GM18951 (cell line): ENCODE measurements around the gene OR10V1.
"Not testable (repeated sequence)": the region's sequence is repeated elsewhere in the genome, so short reads cannot be mapped to it uniquely, and the experiment has no call there.

ENCODE experiments used
- POLR2A ChIP-seq: IDR thresholded peaks from 4 replicates; pipeline ENCODE4 v1.6.1; 2011; ENCODE audit warnings: mild to moderate bottlenecking; ENCODE audit not compliant: insufficient read length, insufficient read depth; ENCODE audit errors: extremely low read depth
- in situ Hi-C: fragments of 300-500 bp; cut with MboI; formaldehyde crosslinking; loops from one replicate; pipeline ENCODE4 v1.12.0; 2022; ENCODE audit warnings: low sequenced_read_pairs, mixed read lengths, inconsistent platforms; ENCODE audit not compliant: unreplicated experiment

Gene OR10V1

DNA sequence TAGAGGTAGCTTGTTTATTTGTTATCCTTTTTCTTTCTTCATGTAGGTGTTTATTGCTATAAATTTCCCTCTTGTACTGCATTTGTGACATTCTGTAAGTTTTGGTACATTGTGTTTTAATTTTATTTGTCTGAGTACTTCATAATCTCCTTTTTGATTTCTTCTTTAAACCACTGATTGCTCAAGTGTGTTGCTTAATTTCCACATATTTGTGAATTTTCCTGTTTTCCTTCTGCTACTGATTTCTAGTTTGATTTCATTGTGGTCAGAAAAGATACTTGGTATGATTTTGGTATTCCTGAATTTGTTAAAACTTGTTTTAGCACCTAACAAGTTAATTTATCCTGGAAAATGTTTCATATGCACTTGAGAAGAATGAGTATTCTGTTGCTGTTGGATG lies 15.1 kb downstream of the OR10V1 start:
- in situ Hi-C loops = no loop called here
- no peak for TF ChIP-seq POLR2A

DNA sequence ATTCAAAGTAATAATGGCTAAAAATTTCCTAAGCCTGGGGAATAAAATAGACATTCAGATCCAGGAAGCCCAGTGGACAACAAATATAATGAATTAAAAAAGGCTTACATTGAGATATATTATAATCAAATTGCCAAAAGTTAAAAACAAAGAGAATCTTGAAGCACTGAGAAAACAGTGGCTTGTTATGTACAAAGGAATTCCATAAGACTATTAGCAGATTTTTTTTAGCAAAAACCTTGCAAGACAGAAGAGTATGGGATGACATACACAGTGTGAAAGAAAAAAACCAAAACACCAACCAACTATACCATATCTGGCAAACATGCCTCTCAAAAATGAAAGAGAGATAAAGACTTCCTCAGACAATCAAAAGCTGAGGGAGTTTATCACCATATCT lies 20.7 kb downstream of the OR10V1 start:
- TF ChIP-seq POLR2A = no peak
- in situ Hi-C loops = no loop called here

DNA sequence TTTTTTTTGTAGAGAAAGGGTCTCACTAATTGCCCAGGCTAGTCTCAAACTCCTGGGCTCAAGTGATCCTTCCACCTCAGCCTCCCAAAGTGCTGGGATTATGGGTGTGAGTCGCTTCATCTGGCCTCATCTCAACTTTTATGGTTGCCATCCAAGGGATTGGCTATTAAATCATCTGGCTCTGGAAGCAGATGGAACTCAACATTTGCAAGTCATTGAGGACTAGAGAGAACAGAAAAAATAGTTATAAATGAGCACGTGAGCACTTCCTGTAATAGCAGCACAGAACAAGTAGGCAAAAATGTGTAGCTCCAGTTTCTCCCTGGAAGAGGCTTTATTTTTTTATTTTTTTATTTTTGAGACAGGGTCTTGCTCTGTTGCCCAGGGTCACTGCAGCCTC lies 22.5 kb downstream of the OR10V1 start:
- in situ Hi-C loops = no loop called here

DNA sequence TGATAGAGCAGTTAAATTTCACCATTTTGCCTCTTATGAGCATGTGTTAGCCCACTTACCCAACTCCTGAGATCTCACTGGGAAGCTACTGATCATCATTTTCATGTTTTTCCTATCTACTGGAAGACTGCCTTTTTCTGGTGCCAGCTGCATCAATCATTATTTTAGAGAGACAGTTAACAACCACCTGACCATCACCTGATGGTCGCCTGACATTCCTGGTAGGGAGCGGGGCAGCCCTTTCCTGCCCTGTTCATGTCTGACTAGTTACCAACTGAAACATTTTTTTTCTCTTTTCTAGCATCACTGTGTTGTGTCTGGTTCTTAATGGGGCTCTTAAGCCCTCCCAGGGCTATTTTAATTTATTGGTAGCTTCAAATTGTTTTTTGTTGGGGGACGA lies 24.6 kb downstream of the OR10V1 start:
- TF ChIP-seq POLR2A = no peak
- in situ Hi-C loops = no loop called here

More for the DNA sequence above, 22.5 kb downstream of the OR10V1 start:
- no peak for TF ChIP-seq POLR2A

DNA sequence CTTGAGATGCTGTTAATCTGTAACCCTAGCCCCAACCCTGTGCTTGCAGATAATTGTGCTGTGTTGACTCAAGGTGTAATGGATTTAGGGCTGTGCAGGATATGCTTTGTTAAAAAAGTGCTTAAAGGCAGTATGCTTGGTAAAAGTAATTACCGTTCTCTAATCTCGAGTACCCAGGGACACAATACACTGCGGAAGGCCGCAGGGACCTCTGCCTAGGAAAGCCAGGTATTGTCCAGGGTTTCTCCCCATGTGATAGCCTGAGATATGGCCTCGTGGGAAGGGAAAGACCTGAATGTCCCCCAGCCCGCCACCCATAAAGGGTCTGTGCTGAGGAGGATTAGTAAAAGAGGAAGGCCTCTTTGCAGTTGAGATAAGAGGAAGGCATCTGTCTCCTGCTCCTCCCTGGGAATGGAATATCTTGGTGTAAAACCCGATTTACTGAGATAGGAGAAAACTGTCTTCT lies 32.4 kb downstream of the OR10V1 start:
- in situ Hi-C loops = not testable (repeated sequence)

DNA sequence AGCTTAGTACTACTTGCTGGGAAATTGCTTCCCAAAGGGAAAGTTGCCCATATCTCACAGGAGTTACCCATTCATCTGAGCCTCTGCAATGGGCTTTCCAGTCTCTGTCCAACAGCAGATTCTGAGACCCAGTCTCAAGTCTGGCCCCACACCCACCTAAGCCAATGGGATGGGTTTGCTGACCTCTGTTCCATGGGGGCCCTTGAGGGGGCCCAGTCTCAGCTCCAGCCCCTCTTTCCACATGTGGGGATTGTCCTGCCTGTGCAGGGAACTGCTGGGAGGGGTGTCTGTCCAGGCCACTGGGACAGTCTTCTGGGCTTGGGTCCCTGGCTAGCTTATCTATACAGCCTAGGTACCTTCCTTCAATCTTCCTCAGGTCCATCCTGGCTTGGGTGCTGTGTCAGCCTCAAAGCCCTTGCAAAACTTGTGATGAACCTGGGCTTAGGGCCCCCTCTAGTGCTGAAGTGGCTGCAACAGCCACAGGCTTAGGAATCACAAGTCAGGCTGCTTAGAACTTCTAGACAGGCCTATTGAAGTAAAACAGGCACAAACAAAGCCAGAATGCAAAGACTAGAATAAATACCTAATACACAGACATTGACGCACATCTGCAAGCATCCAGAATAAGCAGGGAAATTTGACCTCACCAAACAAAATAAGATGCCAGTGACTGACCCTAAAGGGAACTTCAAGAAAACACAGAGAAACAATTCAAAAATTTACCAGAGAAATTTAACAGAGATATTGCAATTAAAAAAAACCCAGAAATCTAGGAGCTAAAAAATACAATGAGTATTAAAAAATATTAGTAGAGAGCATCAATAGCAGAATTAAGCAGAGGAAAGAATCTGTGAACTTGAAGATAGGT lies 33.1 kb downstream of the OR10V1 start:
- TF ChIP-seq POLR2A = no peak
- in situ Hi-C loops = no loop called here

DNA sequence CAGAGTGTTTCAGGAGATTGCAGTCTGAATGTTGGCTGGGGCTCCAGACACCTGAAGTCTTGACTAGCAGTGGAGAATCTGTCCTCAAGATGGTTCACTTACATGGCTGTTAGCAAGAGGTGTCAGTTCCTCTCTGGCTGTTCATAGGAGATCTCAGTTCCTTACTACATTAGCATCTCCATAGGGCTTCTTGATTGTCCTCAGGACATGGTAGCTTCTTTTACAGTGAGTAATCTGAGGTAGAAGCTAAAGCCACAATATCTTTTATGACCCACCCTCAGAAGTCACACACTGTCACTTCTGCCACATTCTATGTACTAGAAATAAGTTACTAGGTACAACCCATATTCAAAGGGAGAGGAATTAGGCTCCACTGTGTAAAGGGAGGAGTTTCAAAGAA lies 34.3 kb downstream of the OR10V1 start:
- in situ Hi-C loops = no loop called here
- no peak for TF ChIP-seq POLR2A

DNA sequence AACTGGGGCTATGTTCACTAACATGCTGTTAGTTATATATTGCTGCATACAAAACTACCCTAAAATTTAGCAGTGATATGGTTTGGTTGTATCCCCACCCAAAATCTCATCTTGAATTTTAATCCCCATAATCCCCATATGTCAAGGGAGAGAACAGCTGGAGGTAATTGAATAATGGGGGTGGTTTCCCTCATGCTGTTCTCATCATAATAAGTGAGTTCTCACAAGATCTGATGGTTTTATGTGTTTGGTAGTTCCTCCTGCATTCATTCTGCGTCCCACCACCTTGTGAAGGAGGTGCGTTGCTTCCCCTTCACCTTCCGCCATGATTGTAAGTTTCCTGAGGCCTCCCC lies 34.9 kb downstream of the OR10V1 start:
- in situ Hi-C loops = no loop called here
- TF ChIP-seq POLR2A = no peak

DNA sequence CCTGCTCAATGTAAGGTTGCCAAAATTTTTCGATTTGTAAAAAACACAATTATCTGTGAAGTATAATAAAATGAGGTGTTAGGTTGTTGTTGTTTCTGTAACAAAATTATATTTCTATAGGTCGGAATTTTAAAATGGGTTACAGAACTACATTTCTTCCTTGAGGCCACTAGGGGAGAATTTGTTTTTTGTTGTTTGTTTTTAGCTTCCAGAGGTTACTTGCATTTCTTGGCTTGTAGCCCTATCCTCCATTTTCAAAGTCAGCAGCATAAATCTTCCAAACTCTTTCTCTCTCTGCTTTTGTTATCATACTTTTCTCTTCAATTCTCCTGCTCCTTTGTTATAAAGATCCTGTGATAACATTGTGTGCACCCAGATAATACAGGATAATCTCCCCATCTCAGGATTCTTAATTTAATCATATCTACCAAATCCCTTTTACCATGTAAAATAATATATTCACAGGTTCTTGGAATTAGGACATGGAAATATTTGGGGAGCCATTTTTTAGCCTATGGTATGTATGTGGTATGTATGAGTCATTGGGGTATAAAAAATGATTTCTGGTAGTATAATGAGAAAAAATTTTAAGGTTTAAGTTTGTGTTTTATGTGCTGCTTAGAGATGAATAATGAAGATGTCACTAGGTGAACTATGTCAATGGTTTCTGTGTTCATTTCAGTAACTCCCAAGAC lies 35.4 kb downstream of the OR10V1 start:
- in situ Hi-C loops = no loop called here
- no peak for TF ChIP-seq POLR2A

DNA sequence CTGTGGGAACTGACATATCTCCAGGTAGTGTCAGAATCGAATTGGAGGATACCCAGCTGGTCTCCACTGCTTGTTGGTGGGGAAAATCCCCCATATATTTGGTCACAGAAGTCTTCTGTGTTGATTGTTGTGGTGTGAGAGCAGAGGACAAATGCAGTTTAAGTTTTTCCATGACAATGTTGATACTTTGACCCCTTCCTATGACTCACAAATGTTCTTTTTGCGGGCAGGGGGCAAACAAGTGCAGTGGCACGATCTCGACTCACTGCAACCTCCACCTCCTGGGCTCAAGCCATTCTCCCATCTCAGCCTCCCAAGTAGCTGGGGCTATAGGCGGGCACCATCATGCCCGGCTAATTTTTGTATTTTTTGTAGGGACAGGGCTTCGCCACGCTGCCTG lies 37.4 kb downstream of the OR10V1 start:
- in situ Hi-C loops = no loop called here
- TF ChIP-seq POLR2A = no peak

DNA sequence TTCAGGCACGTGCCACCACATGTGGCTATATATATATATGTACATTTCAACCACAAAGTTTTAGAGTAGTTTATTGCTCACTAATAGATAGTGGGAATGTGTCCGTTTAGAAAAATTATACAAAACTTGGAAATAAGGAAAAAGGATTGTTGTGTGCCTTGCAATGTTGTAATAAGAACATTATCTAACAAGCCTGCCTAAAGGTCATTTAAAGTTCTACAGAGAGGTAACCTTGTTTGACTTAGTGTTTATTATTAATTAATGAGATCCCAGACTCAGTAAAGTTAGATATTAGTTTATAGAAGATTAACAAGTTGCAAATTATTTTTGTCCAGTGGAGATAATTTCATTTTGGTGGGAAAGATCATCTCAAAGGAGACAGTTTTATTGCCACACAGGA lies 39.4 kb downstream of the OR10V1 start:
- TF ChIP-seq POLR2A = no peak
- in situ Hi-C loops = no loop called here

DNA sequence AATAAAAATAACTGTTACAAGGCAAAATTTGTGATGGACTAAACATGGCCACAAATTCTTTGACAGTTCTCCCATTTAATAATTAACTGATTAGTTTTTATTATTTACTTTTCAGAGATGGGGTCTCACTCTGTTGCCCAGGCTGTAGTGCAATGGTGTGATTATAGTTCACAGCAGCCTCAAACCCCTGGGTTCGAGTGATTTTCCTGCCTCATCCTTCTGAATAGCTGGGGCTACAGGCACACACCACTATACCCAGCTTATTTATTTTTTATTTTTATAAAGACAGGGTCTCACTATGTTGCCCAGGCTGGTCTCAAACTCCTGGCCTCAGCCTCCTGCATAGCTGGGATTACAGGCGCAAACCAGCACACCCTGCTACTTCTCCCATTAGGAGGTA lies 40.4 kb downstream of the OR10V1 start:
- in situ Hi-C loops = no loop called here
- no peak for TF ChIP-seq POLR2A

DNA sequence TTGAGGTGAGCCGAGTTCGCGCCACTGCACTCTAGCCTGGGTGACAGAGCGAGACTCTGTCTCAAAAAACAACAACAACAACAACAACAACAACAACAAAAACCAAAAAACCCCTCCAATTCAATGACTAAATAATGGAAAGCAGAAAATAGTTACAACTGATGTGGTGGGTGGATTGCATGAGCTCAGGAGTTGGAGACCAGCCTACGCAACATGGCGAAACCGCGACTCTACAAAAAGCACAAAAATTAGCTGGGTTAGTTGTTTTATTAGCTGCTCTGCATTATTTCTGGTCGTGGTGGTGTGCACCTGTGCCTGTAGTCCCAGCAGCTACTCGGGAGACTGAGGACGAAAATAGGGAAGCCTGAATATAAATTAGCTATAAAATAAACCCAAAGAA lies 42.2 kb downstream of the OR10V1 start:
- no peak for TF ChIP-seq POLR2A
- in situ Hi-C loops = no loop called here

DNA sequence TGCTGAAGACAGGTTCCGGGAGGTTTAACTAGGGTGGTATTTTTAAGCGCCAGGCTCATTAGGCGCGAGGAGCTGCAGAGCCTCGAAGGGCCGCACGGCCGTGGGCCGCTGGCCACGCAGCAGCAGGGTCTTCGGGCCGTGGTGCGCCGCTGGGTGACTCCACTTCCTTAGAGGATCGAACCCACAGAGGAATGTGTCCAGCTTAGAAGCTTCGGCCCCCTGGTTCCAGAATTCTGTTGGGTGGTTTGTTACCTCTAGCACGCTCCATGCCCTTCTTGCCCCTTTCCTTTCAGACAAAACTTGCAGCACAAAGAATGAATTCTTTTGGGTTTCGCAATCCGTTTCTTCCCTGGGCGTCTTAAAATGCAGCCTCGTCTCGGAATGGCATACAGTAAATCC lies 44.0 kb downstream of the OR10V1 start:
- no peak for TF ChIP-seq POLR2A
- in situ Hi-C loops = no loop called here
